WTC11 (cell line): Measurements from ENCODE around the gene H1-8.

Source experiments
- ELF4 ChIP-seq: sonication (generic); formaldehyde crosslinking; IDR thresholded peaks from 2 replicates; pipeline ENCODE4 v1.8.1; 2022; ENCODE audit warnings: low read depth, mild to moderate bottlenecking, moderate library complexity, missing genetic modification reagents
- FOXK1 ChIP-seq: sonication (generic); formaldehyde crosslinking; IDR thresholded peaks from 2 replicates; pipeline ENCODE4 v1.8.0; 2022; ENCODE audit warnings: mild to moderate bottlenecking, moderate library complexity, missing genetic modification reagents
- JUN ChIP-seq: sonication (generic); formaldehyde crosslinking; IDR thresholded peaks from 2 replicates; pipeline ENCODE4 v1.8.0; 2023; ENCODE audit warnings: mild to moderate bottlenecking, missing genetic modification reagents
- KAT7 ChIP-seq: sonication (generic); formaldehyde crosslinking; IDR thresholded peaks from 2 replicates; pipeline ENCODE4 v1.8.1; 2023; ENCODE audit warnings: missing genetic modification reagents, mild to moderate bottlenecking, borderline replicate concordance
- RELA ChIP-seq: sonication (generic); formaldehyde crosslinking; IDR thresholded peaks from 2 replicates; pipeline ENCODE4 v1.8.1; 2022; ENCODE audit warnings: missing genetic modification reagents, mild to moderate bottlenecking, borderline replicate concordance
- SMAD3 ChIP-seq: sonication (generic); formaldehyde crosslinking; IDR thresholded peaks from 2 replicates; pipeline ENCODE4 v1.8.0; 2022; ENCODE audit warnings: missing genetic modification reagents, mild to moderate bottlenecking, borderline replicate concordance
- ZNF416 ChIP-seq: fragments of 250-450 bp; sonication (Bioruptor Pico); IDR thresholded peaks from 2 replicates; pipeline ENCODE4 v1.9.0; 2021; ENCODE audit warnings: mild to moderate bottlenecking, inconsistent platforms
- TF ChIP-seq, protein P1 (sequence below): fragments of 200-600 bp; IDR thresholded peaks from 2 replicates; pipeline ENCODE4 v1.8.0; 2022; ENCODE audit warnings: antibody characterized with exemption
- TF ChIP-seq, protein P2 (sequence below): sonication (generic); formaldehyde crosslinking; IDR thresholded peaks from 2 replicates; pipeline ENCODE4 v1.8.1; 2022; ENCODE audit warnings: missing genetic modification reagents, borderline replicate concordance

DNA sequence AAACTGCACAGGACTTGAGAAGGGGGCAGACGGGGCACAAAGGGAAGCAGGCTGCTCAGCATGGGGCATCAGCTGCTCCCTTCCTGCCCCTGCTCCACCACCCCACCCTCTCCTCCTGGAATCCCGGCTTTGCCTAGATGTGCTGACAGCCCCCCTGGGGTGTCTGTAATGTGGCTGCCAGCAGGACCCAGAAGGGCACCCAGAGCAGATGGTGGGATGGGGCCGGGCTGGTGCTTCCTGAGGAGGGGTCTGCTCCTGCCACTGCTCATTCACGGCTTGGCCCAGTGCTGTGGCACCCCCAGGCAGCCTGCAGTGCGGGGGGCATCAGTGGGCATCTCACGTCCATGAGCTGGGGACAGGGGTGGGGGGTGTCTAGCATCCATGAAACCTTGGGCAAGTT, 10.2 kb downstream of the H1-8 start:
- no peak for TF ChIP-seq JUN (CRISPR knock-in tag)
- no peak for TF ChIP-seq ZNF416 (CRISPR knock-in tag)
- TF ChIP-seq, protein P1, sequence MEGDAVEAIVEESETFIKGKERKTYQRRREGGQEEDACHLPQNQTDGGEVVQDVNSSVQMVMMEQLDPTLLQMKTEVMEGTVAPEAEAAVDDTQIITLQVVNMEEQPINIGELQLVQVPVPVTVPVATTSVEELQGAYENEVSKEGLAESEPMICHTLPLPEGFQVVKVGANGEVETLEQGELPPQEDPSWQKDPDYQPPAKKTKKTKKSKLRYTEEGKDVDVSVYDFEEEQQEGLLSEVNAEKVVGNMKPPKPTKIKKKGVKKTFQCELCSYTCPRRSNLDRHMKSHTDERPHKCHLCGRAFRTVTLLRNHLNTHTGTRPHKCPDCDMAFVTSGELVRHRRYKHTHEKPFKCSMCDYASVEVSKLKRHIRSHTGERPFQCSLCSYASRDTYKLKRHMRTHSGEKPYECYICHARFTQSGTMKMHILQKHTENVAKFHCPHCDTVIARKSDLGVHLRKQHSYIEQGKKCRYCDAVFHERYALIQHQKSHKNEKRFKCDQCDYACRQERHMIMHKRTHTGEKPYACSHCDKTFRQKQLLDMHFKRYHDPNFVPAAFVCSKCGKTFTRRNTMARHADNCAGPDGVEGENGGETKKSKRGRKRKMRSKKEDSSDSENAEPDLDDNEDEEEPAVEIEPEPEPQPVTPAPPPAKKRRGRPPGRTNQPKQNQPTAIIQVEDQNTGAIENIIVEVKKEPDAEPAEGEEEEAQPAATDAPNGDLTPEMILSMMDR = no peak
- no peak for TF ChIP-seq KAT7 (CRISPR knock-in tag)
- TF ChIP-seq, protein P2, sequence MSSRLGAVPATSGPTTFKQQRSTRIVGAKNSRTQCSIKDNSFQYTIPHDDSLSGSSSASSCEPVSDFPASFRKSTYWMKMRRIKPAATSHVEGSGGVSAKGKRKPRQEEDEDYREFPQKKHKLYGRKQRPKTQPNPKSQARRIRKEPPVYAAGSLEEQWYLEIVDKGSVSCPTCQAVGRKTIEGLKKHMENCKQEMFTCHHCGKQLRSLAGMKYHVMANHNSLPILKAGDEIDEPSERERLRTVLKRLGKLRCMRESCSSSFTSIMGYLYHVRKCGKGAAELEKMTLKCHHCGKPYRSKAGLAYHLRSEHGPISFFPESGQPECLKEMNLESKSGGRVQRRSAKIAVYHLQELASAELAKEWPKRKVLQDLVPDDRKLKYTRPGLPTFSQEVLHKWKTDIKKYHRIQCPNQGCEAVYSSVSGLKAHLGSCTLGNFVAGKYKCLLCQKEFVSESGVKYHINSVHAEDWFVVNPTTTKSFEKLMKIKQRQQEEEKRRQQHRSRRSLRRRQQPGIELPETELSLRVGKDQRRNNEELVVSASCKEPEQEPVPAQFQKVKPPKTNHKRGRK (CRISPR knock-in tag) = no peak
- TF ChIP-seq ELF4 = no peak
- no peak for TF ChIP-seq FOXK1
- TF ChIP-seq RELA (CRISPR knock-in tag) = no peak
- TF ChIP-seq SMAD3 (CRISPR knock-in tag) = no peak
